HG02759 (cell line): Measurements from ENCODE around the gene TRAPPC3.
"Not testable (repeated sequence)": the region's sequence is repeated elsewhere in the genome, so short reads cannot be mapped to it uniquely, and the experiment has no call there.

Experiments used
- ATAC-seq: cut with Tn5 transposase; IDR thresholded peaks from one replicate; pipeline ENCODE4 v1.9.1; 2021; ENCODE audit warnings: mild to moderate bottlenecking, moderate library complexity; ENCODE audit not compliant: unreplicated experiment

Gene TRAPPC3

DNA sequence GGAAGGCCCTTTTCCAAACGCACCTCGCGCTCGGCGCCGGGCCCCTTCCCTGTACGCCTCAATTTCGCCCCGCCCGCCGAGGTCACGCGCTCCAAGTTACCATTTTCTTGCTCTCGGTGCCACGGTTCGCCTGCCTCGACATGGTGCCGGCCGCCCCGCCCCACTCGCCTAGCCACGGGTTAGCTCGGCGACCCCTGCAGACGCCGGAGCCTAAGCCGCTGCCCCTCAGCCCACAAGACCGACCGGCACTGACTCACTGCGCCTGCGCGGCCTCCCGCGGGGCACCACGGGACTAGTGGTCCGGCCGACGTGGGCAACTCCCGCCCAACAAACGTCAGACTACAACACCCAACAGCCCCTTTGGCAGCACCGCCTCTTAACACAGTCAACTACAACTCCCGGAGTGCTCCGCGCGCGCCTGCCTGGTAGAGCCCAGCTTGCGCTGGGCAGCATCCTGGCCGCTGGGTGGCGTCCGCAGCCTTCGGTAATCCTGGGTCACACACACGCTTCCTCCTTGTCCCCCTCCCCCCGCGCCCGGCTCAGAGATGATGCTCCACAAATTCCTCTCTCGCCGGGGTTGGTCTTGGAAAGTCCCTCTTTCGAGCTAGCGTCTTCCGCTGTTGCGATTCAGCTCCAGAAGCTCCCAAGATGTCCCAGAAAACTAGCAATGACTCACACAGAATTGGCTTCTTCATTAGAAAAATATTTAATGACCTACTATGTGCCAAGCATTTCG, at the start of gene TRAPPC3:
TSS of gene TRAPPC3 (minus strand) at position 250 of the 736 bp plus-strand sequence. CDS start at position 142, 108 bp downstream.
- peak; percentile 92 for ATAC-seq

DNA sequence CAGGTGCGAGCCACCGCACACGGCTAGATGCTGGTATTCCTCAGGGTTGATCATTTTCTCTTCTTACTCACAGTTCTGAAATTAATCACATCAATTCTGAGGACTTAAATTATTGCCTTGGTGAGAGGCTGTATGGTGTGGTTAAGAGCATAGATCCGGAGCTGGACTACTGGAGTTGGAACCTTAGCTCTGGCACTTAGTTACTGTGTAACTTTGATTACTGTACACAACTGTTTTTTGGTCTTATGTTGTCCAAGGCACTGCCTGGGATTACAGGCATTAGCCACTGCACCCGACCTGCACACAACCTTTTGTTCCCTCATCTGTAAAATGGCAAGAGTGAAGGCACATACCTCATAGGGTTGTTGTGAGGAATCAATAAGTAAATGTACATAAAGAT, 49.4 kb upstream of the TRAPPC3 start:
- ATAC-seq: no peak

DNA sequence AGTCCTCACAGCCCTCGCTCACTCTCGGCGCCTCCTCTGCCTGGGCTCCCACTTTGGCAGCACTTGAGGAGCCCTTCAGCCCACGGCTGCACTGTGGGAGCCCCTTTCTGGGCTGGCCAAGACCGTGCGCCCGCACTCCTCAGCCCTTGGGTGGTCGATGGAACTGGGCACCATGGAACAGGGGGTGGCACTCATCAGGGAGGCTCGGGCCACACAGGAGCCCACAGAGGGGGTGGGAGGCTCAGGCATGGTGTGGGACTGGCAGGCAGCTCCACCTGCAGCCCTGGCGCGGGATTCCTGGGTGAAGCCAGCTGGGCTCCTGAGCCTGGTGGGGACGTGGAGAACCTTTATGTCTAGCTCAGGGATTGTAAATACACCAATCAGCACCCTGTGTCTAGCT, 47.5 kb upstream of the TRAPPC3 start:
- not testable (repeated sequence) for ATAC-seq

DNA sequence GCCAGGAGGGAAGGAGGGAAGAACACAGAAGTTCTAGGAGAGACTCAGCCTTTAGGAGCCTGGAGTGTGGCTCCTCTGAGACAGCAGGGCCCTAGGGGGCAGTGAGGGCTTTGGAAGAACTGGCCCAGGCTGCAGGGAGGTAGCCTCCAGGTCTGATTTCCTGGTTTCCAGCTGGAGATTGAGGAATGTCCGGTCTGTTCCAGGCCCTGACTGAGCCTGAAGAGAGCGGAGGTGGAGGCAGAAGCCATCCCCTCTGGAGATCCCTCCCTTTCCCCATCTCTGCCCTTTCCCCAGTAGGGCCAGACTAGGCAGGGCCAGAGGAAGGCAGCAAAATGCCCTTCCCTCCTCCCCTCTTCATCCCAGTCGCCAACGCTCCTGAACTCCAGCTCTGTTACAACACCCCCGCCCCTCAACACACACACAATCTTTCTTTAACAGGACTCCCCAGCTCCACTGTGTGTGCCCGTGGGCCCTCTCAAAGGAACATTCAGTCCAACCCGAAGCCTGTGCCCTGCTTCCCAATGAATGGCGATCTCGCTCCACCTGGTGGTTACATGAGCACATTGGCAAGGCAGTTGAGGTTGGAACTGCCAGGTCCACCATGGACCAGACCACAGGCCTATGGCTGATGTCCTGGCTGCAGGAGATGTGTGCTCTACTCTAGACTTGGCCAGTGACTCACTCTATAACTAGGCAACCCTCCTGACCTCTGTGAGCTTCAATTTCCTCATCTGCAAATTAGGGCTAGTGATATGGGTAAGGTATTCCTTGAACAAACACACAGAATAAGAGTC, 38.7 kb upstream of the TRAPPC3 start:
- peak; percentile 73 for ATAC-seq

DNA sequence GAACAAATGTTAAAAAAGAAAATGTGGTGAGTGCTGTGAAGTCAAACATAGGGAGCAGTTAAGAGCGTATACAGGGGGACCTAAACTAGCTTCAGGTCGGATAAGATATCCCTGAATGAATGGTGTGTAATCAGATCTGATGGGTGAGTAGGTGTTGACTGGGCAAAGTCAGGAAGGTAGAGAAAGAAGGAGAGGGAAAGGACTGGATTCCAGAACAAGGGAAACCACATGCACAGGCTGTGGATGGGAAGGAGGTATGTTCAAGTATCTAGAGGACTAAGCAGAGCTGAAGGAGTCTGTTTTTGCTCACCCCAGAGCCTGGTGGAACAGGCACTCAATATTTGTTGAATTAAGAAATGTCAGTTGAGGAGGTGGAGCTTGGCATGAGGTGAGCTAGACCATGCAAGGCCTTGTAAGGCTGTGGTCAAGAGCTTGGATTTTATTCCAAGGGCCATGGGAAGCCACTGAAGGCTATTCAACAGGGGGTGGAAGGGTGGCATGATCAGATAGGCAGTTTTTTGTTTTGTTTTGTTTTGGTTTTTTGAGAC, 34.1 kb upstream of the TRAPPC3 start:
- ATAC-seq: no peak

DNA sequence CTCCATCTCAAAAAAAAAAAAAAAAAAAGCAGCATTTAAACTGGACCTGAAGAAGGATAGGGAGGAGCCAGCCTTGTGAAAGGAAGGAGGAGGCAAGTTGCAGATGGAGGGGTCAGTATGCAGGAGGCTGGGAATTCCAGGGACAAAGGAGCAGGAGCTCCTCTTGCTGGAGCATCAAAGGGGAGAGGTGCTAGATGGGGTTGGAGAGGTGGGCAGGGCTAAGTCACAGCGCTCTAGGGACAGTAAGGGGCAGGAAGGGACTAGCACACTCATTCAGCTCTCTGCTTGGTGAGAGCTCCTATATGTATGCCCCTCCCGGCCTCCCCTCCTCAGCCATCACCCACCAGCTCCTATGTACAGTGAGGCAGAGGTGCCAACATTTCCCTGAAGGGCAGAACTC, 33.4 kb upstream of the TRAPPC3 start:
- ATAC-seq: no peak

DNA sequence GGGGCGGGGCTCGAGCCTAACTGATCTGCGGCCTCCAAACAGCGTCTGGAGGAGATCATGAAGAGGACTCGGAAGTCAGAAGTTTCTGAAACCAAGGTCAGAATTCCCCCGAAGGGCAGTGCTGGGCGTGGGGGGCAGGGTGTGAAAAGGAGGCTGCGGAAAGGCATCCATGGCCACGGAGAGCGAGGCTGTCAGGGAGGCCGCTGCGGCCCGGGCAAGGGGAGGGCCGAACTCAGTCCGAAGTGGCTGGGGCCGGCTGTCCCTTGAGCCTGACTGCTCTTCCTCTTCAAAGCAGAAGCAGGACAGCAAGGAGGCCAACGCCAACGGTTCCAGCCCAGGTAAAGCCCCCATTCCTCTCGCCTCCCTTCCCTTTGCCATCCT, 29.9 kb upstream of the TRAPPC3 start:
- no peak for ATAC-seq

DNA sequence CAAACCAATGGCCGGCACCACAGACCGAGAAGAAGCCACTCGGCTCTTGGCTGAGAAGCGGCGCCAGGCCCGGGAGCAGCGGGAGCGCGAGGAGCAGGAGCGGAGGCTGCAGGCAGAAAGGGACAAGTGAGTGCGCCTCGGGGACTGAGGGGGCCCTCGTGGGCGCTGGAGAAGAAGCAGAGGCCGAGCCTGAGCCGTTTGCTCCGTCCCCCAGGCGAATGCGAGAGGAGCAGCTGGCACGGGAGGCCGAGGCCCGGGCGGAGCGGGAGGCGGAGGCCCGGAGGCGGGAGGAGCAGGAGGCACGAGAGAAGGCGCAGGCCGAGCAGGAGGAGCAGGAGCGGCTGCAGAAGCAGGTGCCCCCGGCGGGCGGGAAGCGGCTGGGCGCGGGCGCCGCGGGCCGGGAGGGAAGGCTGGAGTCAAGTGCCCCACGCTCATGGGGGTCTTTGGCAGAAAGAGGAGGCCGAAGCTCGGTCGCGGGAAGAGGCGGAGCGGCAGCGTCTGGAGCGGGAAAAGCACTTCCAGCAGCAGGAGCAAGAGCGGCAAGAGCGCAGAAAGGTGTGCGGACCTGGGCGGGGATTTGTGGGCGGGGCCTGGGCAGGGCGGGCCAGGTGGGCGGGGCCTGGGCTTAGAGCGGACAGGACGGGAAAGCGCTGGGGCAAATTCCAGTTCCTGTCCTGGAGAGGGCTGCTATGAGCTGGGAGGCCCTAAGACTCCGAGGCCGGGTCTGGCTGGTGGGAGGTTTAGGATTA, 29.4 kb upstream of the TRAPPC3 start:
- ATAC-seq: no peak

DNA sequence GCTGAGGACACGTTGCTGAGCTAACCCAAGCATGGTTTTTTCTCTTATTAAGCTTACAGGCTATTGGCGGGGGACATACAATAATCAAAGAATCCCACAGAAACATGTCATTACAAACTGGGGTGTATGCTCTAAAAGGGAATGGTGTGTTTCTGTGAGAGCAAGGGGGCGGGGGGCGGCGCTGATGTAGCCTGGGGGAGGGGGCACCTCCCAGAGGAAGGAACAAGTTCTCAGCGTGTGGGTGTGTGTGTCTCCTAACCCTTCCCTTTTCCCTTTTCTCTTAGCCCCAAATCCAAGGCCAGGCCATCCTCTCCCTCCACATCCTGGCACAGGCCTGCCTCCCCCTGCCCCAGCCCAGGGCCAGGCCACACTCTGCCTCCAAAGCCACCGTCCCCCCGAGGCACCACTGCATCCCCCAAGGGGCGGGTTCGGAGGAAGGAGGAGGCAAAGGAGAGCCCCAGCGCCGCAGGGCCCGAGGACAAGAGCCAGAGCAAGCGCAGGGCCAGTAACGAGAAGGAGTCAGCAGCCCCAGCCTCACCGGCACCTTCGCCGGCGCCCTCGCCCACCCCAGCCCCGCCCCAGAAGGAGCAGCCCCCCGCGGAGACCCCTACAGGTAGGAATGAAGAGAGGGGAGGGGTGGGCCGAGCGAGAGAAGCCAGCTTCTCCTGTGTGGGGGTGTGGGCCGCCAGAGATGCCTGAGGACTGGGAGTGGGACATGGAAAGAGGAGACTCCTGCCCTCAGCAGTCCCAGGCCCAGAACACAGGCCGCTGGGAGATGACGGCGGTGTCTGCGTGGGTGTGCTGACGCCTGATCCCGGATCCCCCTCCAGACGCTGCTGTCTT, 28.5 kb upstream of the TRAPPC3 start:
- ATAC-seq: no peak

DNA sequence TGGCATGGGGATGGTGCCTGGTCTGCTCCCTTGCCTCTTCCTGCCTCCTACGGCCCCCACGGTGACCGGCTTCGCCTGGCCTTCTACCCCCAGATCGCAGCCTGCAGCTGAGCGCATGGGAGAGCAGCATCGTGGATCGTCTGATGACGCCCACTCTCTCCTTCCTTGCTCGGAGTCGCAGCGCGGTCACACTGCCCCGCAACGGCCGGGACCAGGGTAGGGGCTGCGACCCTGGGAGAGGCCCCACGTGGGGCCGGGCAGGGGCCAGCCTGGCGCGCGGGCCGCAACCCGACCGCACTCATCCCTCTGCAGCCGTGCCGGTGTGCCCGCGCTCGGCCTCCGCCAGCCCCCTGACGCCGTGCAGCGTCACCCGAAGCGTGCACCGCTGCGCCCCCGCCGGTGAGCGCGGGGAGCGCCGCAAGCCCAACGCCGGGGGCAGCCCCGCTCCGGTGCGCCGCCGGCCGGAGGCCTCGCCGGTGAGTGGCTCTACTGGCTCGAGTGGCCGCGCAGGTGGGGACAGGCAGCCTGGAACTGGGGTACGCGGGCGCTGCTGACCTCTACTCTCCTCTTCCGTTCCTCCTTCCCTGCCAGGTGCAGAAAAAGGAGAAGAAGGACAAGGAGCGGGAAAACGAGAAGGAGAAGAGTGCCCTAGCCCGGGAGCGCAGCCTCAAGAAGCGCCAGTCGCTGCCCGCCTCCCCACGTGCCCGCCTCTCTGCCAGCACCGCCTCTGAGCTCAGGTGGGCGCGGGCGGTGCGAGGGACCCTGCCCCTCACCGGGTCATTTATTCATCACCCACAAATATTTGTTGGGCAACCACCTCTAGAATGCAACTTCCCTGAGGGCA, 27.0 kb upstream of the TRAPPC3 start:
- no peak for ATAC-seq

DNA sequence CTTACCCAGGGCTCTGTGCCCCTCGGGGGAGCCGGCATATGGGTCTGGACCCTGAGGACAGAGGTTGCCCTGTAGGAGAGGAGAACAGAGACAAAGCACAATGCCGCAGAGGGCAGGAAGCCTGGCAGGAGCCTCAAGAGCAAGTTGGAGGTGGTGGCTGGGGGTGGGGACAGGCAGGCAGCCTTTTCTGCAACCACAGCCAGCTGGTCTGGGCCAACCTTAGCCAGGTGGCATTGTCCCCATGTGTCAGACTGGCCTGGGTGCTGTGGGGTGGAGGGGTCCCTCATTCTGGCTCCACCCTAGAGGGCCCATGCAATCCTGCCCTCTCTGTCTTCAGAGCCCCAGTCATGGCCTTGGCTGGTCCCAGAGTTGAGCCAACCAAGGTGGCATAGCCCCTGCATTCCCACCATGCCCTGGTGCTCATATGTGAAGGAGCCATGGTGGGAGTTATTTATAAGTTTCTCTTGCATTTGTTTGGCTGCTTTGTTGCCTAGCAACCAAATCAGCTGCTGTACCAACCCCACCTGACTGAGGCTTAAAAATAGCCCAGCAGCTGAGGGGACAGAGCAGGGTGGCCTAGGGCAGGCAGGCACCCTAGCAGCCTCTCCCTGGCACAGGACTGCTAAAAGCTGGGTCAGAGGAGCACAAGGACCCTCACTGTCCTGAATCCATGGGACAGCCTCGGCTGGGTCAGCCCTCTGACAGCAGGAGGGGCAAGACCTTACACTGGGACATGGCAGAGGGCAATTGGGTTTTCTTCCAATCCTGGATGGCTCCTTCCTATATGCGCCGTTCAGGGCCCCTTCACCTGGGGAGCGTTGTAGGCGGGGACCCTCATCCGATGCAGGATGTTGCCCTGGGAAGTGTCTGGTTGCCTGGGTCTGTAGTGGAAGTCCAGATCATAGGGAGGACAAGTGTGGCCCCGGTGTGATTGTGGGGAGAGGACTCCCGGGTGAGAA, 26.1 kb upstream of the TRAPPC3 start:
- ATAC-seq: no peak

DNA sequence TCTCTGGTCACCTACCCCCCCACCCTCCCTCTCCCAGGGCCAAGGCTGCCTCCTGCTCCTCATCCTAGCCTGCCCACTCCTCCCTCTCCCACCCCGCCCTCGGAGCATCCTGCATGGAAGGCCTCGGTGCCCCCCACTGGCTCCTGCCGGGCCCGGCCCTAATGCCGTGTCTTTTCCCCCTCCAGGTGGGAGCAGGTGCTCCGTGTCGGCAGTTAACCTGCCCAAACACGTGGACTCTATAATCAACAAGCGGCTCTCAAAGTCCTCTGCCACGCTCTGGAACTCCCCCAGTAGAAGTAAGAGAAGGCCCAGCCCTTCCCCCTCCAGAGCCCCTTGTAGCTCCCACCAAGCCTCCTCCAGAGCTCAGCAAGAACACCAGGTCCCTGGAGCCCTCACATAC, 25.4 kb upstream of the TRAPPC3 start:
- ATAC-seq: no peak

DNA sequence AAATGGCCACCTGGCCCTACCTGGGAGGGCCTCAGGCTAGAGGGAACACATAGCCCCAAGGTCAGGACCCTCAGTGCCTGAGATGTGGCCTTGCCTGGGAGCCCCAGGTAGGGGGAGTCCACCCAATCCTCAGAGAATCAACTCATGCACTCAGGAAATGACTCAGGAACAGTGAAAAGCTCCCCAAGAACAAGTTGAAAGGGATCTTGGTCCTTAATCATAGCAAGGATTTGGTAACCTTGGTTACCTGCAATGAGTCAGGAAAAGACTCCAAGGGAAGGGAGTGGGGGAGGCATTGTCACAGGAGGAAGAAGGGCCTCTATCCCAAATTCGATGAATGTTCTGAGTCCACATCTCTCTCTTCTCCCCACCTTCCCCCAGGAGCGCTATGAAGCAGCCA, 23.7 kb upstream of the TRAPPC3 start:
- ATAC-seq: no peak

DNA sequence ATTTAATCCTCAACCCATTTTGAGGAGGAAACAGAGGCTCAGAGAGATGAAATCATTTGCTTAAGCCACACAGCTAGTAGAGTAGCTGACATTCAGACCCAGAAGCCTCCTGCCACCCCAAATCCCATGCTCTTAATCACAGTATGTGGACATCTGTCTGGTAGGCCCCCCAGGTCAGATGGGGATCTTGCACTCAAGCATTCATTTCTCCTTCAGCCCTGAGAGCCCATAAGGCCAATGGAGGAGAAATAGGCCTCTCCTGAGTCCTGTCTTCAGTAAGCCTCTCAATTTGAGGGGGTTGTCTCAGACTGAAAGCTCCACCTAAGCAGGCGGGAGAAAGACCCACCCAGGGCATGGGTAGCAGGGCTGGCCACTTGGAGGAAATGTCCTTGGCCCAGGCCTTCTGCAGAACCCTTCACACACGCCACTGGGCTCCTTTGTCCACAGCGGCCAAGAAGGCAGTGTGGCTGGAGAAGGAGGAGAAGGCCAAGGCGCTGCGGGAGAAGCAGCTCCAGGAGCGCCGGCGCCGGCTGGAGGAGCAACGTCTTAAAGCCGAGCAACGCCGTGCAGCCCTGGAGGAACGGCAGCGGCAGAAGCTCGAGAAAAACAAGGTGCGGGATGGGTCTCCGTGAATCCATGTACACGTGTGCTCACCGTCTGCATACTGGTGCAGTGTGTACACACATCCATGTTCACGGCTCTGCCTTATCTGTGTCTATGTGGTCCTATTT, 22.9 kb upstream of the TRAPPC3 start:
- ATAC-seq: no peak

DNA sequence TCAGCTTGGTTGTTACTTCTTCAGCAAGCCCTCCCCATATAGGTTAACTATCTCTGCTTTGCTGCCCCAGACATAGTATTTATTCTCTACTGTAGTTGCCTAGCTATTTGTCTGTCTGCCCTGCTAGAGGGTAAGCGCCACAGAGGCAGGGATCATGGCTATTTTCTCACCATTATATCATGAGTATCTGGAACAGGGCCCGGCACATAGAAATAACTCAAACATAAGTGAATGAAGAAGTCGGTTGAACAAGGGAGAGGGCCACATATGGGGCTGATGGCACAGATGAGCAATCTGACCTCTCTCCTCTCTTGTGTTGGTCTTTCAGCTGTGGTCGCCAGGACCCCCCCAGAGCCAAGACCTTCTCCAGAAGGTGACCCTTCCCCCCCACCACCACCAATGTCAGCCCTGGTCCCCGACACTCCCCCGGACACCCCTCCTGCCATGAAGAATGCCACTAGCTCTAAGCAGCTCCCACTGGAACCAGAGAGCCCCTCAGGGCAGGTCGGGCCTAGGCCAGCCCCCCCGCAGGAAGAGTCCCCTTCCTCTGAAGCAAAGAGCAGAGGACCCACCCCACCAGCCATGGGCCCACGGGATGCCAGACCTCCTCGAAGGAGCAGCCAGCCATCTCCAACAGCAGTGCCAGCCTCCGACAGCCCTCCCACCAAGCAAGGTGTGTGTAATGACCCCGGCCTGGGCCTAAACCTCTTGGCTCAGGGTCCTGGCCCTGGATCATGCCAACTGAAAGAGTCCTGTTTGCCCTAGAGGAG, 21.5 kb upstream of the TRAPPC3 start:
- no peak for ATAC-seq

DNA sequence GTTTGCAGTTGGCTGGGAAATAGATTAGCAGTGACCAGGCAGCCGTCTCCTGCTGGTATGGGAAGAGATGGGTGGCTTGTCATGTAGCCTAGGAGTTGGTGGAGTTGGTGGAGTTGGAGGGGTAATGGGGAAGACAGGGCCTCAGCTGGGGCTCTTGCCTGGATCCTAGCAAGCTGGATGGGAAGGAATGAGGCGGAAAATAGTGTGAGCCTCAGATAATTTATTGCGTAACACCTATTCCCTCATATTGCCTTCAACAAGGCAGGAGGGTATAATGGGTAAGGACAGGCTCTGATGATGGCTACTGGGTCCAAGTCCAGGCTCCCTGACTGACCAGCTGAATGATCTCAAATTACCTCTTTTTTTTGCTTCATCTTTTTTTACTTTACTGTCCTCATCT, 19.2 kb upstream of the TRAPPC3 start:
- no peak for ATAC-seq
